NCI-H748 (cell line): ENCODE results near the gene DOCK6.

Experiments
- DNase-seq: peaks from one replicate; lab custom pipeline; 2025; ENCODE audit not compliant: unreplicated experiment; lab: John Stamatoyannopoulos, UW

Gene DOCK6

DNA sequence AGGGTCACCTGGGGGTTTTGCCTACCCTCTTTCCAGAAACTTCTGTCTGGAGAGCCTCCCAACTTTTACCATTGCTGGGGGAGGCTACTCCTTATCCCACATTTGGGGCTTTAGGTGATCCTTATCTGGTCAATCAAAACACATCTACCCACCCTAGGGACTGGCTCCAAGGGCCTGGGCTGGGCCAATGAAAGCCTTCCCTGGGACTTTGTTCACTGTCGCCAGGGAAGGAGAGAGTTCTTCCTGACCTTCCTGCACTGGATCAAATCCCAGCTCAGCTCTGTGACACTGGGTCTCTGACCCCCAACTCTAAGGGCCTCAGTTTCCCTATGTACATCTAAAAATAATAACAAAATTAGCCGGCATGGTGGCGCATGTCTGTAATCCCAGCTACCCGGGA, 11.1 kb downstream of the DOCK6 start:
- DNase-seq, result no peak

- DNase-seq, result no peak
Measured at GRCh38 chr19:11248852-11249251, 13.5 kb downstream of the DOCK6 start.

- DNase-seq, result no peak
Measured at GRCh38 chr19:11247934-11248333, 14.4 kb downstream of the DOCK6 start.

DNA sequence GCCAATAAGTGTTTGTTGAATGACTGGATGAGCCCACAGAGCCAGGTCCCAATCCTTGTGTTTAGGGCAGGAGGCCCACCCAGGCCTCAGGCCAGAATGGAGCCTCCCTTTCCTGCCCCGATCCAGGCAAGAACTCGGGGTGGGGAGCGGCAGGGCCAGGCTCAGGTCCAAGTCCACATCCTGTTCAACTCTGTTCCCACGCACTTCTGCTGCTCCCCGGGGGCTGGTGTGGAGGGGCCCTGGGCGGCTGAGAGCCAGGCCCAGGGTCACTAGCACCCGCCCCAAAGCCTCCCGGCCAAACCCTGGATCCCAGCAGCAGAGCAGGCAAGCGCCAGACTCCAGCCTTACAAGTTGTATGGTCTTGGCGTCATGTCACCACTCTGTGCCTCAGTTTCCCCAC, 14.9 kb downstream of the DOCK6 start:
- DNase-seq, result no peak

GRCh38 chr19:11246941-11247340, 15.4 kb downstream of the DOCK6 start:
- DNase-seq, result no peak

DNA sequence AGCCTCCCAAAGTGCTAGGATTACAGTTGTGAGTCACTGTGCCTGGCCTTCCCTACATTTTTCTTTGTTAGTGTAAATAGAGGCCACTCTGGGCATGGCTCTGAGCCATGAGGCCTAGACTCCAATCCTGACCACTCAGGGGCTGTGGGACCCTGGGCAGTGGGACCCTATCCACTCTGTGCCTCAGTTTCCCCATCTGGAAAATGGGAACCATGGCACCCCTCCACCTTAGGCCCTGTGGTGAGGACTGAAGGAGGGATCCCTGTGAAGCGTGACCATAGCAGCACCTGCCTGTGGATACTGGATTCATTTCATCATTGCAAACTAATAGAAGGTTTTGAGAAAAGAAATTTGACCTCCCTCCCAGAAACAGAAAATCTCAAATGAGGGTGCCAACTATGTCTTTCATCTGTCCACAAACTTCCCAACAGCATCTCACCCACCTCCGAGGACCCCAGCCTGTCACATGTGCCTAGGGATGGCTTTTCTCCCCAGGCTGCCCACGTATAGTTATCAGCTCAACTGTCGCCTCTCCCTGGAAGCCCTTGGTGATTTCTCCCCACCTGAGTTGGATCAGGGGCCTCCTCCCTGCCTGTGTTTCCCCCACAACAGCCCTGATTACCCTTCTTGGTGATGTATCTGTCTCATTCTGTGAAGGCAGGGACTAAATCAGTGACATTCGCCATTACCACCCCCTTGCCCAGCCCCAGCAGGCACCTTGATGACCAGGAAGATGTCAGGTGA, 17.3 kb downstream of the DOCK6 start:
- no peak for DNase-seq

DNA sequence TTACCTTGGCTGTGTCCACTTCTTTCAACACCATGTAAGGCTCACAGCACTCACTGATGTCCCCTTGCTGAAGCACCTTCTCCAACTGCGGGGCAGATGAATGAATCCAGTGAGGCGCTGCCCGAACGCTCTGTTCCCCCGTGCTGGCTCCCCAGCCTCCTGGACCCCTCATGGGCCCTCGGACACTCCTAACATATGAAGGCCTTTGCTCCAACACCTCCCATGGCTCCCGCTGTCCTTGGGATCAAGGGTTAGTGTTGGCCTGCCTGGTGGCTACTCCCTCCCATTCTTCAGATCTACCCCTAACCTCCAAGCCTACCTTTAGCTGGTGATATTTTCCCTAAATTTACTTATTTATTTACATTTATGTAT, 18.5 kb downstream of the DOCK6 start:
- DNase-seq, result no peak

DNA sequence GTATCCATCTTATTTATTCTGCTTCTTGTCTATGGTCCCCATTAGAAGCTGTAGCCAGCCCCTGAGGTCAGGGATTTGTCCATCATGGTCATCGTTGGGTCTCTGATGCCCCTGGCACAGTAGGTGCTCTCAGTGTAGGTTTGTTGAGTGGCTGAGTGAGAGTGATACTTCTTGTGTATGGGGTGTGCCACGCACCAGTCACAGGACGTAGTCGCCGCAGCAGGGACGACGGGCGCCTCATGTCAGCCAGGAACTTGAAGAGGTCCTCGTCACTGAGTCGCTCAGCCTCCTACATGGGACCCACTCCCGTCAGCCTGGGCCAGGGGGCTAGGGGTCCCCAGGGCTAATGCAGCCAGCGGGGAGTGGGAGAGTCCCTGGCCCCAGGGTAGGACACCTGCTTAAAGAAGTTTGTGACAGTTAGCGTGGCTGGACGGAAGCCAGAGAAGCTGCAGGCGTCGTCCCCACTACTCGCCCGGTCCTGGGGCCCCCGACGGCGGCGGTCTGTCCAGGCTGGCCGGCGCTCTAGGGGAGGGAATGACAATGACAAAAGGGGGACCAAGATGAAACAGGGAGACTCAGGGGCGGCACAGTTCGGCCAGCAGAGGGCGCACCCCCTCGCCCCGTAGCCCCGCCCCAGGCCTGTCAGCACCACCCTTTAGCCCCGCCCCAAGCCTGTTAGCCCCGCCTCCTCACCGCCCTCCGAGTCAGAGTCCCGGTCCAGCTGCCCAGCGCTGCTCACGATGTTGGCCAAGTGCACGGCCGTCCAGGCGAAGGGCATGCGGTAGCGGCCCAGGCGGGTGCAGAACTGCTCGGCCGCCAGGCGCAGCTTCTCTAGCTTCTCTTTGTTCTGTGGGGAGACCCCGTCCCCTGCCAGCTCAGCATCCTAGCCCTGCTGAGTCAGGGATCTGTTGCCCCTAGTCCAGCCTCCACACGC, 19.2 kb downstream of the DOCK6 start:
- peak; percentile 60 for DNase-seq

GRCh38 chr19:11242025-11242424, 20.3 kb downstream of the DOCK6 start:
- no peak for DNase-seq

GRCh38 chr19:11240008-11240444, 22.3 kb downstream of the DOCK6 start:
- no peak for DNase-seq

GRCh38 chr19:11239377-11240000, 22.8 kb downstream of the DOCK6 start, which contains the start of gene ANGPTL8:
TSS of gene ANGPTL8 (plus strand) at chr19:11239619. CDS start at chr19:11239638, 19 bp downstream.
- DNase-seq, result no peak

GRCh38 chr19:11238781-11239376, 23.4 kb downstream of the DOCK6 start:
- no peak for DNase-seq

DNA sequence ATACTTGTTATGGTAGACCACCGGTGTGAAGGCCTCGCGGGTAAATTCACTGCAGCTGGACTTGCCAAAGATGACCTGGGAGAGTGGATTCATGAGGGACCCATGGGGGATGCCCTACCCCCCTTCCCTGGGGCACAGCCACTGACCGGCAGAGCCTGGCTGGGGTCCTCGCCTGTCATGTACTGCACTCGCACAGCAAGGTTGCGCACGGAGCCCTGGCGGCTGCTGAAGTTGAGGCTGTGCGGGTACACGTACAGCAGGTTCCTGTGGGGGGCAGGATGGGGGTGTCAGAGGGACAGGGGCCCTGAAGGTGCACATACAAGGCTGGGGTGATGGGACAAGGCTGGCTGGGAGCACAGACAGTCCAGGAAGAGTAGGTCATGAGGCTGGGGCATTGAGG, 24.3 kb downstream of the DOCK6 start:
- no peak for DNase-seq

- no peak for DNase-seq
Measured at GRCh38 chr19:11237321-11237720, 25.0 kb downstream of the DOCK6 start.

DNA sequence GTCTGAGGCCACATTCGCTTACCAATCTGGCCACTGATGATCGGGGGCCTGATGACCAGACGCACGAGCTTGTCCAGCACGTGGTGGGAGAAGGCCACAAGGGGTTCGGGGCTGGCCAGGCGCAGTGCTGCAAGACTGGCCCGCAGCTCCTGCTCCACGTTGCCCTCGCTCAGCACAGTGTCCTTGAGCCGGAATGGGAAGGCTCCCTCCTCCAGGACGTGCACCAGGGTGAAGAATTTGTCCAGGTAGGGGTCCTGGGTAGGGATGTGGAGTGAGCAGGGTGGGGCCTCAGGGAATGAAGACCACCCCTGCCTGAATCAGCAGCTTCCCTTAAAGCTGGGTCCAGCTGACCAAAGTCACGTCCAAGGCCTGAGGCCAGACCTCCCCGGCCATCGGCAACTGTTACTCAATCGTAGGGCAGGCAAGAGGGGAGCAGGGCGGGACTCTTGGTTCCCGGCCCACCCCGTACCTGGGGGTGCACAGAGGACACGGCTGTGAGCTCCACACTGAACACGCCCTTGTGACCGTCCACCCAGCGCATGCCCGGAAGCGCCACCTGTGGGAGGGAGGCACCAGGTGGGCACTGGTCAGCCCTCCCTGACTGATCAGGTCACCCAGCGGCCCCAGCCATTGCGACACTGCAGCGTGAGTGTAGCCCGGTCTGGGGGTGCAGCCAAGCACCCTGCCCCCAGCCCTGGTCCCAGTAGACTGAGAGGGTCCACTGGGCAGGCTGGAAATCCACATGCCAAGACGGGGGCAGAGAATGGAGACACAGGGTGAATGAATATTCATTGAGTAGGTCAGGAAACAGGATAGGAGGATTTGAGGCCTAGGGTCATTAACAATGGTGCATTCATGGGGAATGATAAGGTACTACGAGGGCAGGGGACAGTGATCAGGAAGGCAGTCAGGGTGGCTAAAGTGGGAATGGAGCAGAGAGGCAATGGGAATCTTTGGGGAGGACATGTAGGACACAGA, 25.7 kb downstream of the DOCK6 start:
- DNase-seq, result no peak

DNA sequence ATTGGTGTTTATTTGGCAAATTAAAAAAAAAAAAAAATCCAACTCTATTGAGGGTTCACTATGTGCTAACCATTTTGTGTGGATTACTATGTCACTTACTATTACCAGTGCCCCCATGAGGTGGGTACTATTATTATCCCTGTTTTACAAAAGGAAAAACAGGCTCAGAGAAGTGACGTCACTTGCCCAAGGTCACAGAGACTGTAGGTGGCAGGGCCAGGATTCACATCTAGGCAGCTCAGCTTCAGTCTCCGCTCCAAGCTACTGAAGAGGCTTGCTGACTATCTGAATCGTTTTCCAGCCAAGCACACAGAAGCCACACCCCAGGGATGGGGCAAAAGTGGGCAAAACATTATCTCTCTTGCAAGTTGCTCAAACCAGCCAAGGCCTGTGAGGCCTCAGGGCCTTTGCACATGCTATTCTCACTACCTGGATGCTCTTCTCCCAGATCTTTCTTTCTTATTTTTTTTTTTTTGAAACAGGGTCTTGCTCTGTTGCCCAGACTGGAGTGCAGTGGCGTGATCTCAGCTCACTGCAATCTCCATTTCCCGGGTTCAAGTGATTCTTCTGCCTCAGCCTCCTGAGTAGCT, 27.7 kb downstream of the DOCK6 start:
- DNase-seq, result no peak

GRCh38 chr19:11233073-11233472, 29.3 kb downstream of the DOCK6 start:
- no peak for DNase-seq

DNA sequence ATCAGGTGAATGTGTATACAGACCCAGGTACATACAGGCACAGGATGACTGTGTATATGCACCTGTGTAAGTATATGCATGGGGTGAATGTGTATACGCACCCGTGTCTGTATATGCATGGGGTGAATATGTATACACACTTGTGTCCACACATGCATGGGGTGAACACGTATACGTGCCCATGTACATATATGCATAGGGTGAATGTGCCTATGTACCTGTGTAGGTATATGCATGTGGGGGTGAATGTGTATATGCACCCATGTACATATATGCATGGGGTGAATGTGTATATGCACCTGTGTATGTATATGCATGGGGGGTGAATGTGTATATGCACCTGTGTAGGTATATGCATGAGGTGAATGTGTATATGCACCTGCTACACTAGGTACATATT, 29.8 kb downstream of the DOCK6 start:
- no peak for DNase-seq

DNA sequence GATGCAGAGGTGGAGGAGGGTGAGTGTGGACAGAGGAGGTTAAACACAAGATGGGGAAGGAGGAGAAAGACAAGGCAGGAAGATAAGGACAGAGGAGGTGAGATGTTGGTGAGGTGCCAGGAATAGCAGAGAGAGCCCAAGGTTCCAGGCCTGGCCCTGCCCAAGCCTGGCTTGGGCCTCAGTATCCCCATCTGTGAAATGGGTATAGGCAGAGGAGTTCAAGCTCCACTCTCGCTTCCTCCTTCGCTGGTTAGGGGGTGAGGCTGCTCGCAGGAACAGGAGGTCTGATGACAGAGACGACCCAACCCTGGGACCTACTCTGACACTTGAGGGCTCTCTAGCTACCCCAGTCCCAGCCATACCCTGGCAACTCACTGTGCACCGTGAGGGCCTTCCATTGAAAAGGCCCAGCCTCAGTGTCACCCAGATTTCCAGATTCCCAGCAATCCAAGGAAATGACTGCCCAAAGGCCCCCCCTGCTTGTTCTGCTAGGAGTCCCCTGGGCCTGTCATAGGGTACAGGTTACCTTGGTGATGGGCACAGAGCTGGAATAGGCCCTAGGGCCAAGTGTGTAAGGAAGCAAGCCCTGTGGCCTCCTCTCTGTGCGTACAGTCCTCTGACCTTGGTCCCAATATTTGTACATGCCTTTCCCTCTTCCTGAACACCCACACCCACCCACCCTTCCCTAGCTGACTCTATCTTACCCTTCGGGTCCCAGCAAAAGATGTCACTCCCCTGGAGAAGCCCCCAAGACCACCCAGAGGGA, 31.5 kb downstream of the DOCK6 start:
- DNase-seq, result no peak
